Measurements from ENCODE around the gene NOC3L.
"Not testable (repeated sequence)": the region's sequence is repeated elsewhere in the genome, so short reads cannot be mapped to it uniquely, and the experiment has no call there.

Gene NOC3L

GRCh38 chr10:94362360-94363250 lies at the start of gene NOC3L:
Gene NOC3L (minus strand): TSS chr10:94362939. CDS start chr10:94362838, 101 bp downstream.
- peak; percentile 96 for DNase-seq

- DNase-seq, result no peak
Observed at GRCh38 chr10:94412449-94412848, 49.7 kb upstream of the NOC3L start.

GRCh38 chr10:94411304-94411703 lies 48.6 kb upstream of the NOC3L start:
- no peak for DNase-seq

- DNase-seq, result no peak
Observed at GRCh38 chr10:94409021-94409657, 46.4 kb upstream of the NOC3L start.

GRCh38 chr10:94407668-94408067 lies 44.9 kb upstream of the NOC3L start:
- DNase-seq, result no peak

- no peak for DNase-seq
Observed at GRCh38 chr10:94405406-94405805, 42.7 kb upstream of the NOC3L start.

- peak; percentile 25 for DNase-seq
Observed at GRCh38 chr10:94403380-94404213, 40.9 kb upstream of the NOC3L start.

- no peak for DNase-seq
Observed at GRCh38 chr10:94402843-94403379, 40.2 kb upstream of the NOC3L start.

- peak; percentile 66 for DNase-seq
Observed at GRCh38 chr10:94402204-94402842, 39.6 kb upstream of the NOC3L start, which contains the start of gene TBC1D12. Gene TBC1D12 (plus strand): TSS chr10:94402541. CDS start chr10:94402614, 73 bp downstream.

- DNase-seq, result no peak
Observed at GRCh38 chr10:94398762-94399161, 36.0 kb upstream of the NOC3L start.

GRCh38 chr10:94397549-94398370 lies 35.0 kb upstream of the NOC3L start:
- no peak for DNase-seq

GRCh38 chr10:94392117-94392516 lies 29.4 kb upstream of the NOC3L start:
- not testable (repeated sequence) for DNase-seq

GRCh38 chr10:94385733-94386132 lies 23.0 kb upstream of the NOC3L start:
- DNase-seq, result not testable (repeated sequence)

- DNase-seq, result no peak
Observed at GRCh38 chr10:94383530-94383929, 20.8 kb upstream of the NOC3L start.

- DNase-seq, result no peak
Observed at GRCh38 chr10:94376865-94377264, 14.1 kb upstream of the NOC3L start.

GRCh38 chr10:94375374-94375773 lies 12.6 kb upstream of the NOC3L start:
- DNase-seq, result no peak

- DNase-seq, result no peak
Observed at GRCh38 chr10:94370501-94370900, 7.8 kb upstream of the NOC3L start.

- DNase-seq, result no peak
Observed at GRCh38 chr10:94366382-94366781, 3.6 kb upstream of the NOC3L start.

- DNase-seq, result no peak
Observed at GRCh38 chr10:94364482-94364881, 1.7 kb upstream of the NOC3L start.

GRCh38 chr10:94363251-94363565 lies 469 bp upstream of the NOC3L start:
- DNase-seq, result no peak

GRCh38 chr10:94361171-94361794 lies 1.5 kb downstream of the NOC3L start:
- peak; percentile 8 for DNase-seq
